Measurements from ENCODE around the gene CEP44. TPM values are rescaled to one million over a fixed set of nuclear protein-coding genes. Genes with fewer than 3 reads are reported as not detected.
A peak's percentile ranks its signal among the peaks of the same experiment; 100 is the strongest.

The CEP44 gene
- total and polyA plus RNA-seq, 2 experiments from 2014 or later, result 6.1 to 8.1 TPM

GRCh38 chr4:174365018-174365587 lies 81.4 kb downstream of the CEP44 start:
- Histone ChIP-seq H4K20me1 (ENCODE audit: insufficient read depth) (no peaks in the 10 kb centered on the region), H3K9me2 (ENCODE audit: insufficient read depth) (no peaks in the 10 kb centered on the region), H3K9ac (no peak overlapping the region), H3K4me3 (no peak overlapping the region), H3K4me1 (ENCODE audit: insufficient read depth) (no peaks in the 10 kb centered on the region), H3F3A (ENCODE audit: insufficient read depth) (no peaks in the 10 kb centered on the region), H2AFZ (no peak overlapping the region), H3K36me3 (ENCODE audit: low read depth) (no peaks in the 10 kb centered on the region), H3K9me3 (ENCODE audit: low read depth) (no peaks in the 10 kb centered on the region), H3K79me2 (ENCODE audit: insufficient read depth) (no peaks in the 10 kb centered on the region), H3K27ac (no peak overlapping the region), H3K27me3 (replicated peaks; ENCODE audit: insufficient read depth) (no peaks in the 10 kb centered on the region), H3K4me2 (ENCODE audit: unreplicated experiment) (no peak overlapping the region)
- in situ Hi-C loops (cut with MboI), result loop anchor here (10.0 to 25.0 kb wide), 2 partner anchors 270 to 1172 kb away; no protein-coding TSS in a partner anchor
- WGBS, 2 experiments (ENCODE audit: low coverage in 1 of 2, low lambda C conversion rate in 2 of 2, missing lambda C conversion rate in 2 of 2), result 10 to 18% methylated on average over 2 of the region's 2 CpGs
- peak; percentile 64 for DNase-seq
- TF ChIP-seq EZH2phosphoT487 (IDR thresholded peaks at IDR 0.05; ENCODE audit: insufficient read depth, low read depth), result no peak
- TF ChIP-seq EZH2 (IDR thresholded peaks at IDR 0.05; ENCODE audit: insufficient read depth, poor library complexity, severe bottlenecking), result no peak

- TF ChIP-seq EZH2phosphoT487 (IDR thresholded peaks at IDR 0.05; ENCODE audit: insufficient read depth, low read depth) (no peak), EZH2 (IDR thresholded peaks at IDR 0.05; ENCODE audit: insufficient read depth, poor library complexity, severe bottlenecking) (no peak)
- DNase-seq, result no peak
- Histone ChIP-seq H4K20me1 (ENCODE audit: insufficient read depth) (no peaks in the 10 kb centered on the region), H3K9ac (no peak overlapping the region), H3K4me3 (no peak overlapping the region), H3K36me3 (ENCODE audit: low read depth) (no peaks in the 10 kb centered on the region), H2AFZ (no peak overlapping the region), H3K4me2 (ENCODE audit: unreplicated experiment) (no peak overlapping the region), H3K27ac (no peak overlapping the region), H3K9me2 (ENCODE audit: insufficient read depth) (no peaks in the 10 kb centered on the region), H3K27me3 (replicated peaks; ENCODE audit: insufficient read depth) (no peaks in the 10 kb centered on the region), H3F3A (ENCODE audit: insufficient read depth) (no peaks in the 10 kb centered on the region), H3K79me2 (ENCODE audit: insufficient read depth) (no peaks in the 10 kb centered on the region), H3K9me3 (ENCODE audit: low read depth) (no peaks in the 10 kb centered on the region), H3K4me1 (ENCODE audit: insufficient read depth) (no peaks in the 10 kb centered on the region)
- 84 to 86% methylated on average over 2 of the region's 2 CpGs for WGBS, 2 experiments (ENCODE audit: low coverage in 1 of 2, low lambda C conversion rate in 2 of 2, missing lambda C conversion rate in 2 of 2)
- in situ Hi-C loops (cut with MboI), result loop anchor here (10.0 to 25.0 kb wide), 2 partner anchors 265 to 1167 kb away; no protein-coding TSS in a partner anchor
Observed at GRCh38 chr4:174369985-174370384, 86.3 kb downstream of the CEP44 start.

- Histone ChIP-seq H2AFZ (no peak overlapping the region), H3K4me3 (no peak overlapping the region), H4K20me1 (ENCODE audit: insufficient read depth) (no peaks in the 10 kb centered on the region), H3K27ac (no peak overlapping the region), H3K36me3 (ENCODE audit: low read depth) (no peaks in the 10 kb centered on the region), H3K79me2 (ENCODE audit: insufficient read depth) (no peaks in the 10 kb centered on the region), H3K4me1 (ENCODE audit: insufficient read depth) (no peaks in the 10 kb centered on the region), H3K27me3 (replicated peaks; ENCODE audit: insufficient read depth) (no peaks in the 10 kb centered on the region), H3K9me2 (ENCODE audit: insufficient read depth) (no peaks in the 10 kb centered on the region), H3K4me2 (ENCODE audit: unreplicated experiment) (no peak overlapping the region), H3K9ac (no peak overlapping the region), H3F3A (ENCODE audit: insufficient read depth) (no peaks in the 10 kb centered on the region), H3K9me3 (ENCODE audit: low read depth) (no peaks in the 10 kb centered on the region)
- no peak for DNase-seq
- in situ Hi-C loops (cut with MboI), result loop anchor here (25.0 kb wide), 1 partner anchor 1163 kb away; no protein-coding TSS in a partner anchor
- WGBS, 2 experiments (ENCODE audit: low coverage in 1 of 2, low lambda C conversion rate in 2 of 2, missing lambda C conversion rate in 2 of 2), result 48 to 53% methylated on average over 1 of the region's 1 CpG
- TF ChIP-seq EZH2 (IDR thresholded peaks at IDR 0.05; ENCODE audit: insufficient read depth, poor library complexity, severe bottlenecking), result no peak
Observed at GRCh38 chr4:174373821-174374220, 90.1 kb downstream of the CEP44 start.

- no peaks in the 10 kb centered on the region for H3K79me2 ChIP-seq (ENCODE audit: insufficient read depth)
- no peak for DNase-seq
- H3K27me3 ChIP-seq (replicated peaks; ENCODE audit: insufficient read depth), result no peaks in the 10 kb centered on the region; the same call in 1 of the 2 replicates
- no peaks in the 10 kb centered on the region for H3K4me1 ChIP-seq (ENCODE audit: insufficient read depth)
- H3K4me3 ChIP-seq, result no peak overlapping the region
- H4K20me1 ChIP-seq (ENCODE audit: insufficient read depth), result no peaks in the 10 kb centered on the region
- H3K9ac ChIP-seq, result no peak overlapping the region
- 72 to 75% methylated on average over 8 of the region's 8 CpGs for WGBS, 2 experiments (ENCODE audit: low coverage in 1 of 2, low lambda C conversion rate in 2 of 2, missing lambda C conversion rate in 2 of 2)
- in situ Hi-C loops (cut with MboI), result no loop called here
- H3K27ac ChIP-seq, result no peak overlapping the region
- H3K36me3 ChIP-seq (ENCODE audit: low read depth), result no peaks in the 10 kb centered on the region
- no peak overlapping the region for H2AFZ ChIP-seq
- no peaks in the 10 kb centered on the region for H3F3A ChIP-seq (ENCODE audit: insufficient read depth)
- TF ChIP-seq EZH2 (IDR thresholded peaks at IDR 0.05; ENCODE audit: insufficient read depth, poor library complexity, severe bottlenecking) (no peak), EZH2phosphoT487 (IDR thresholded peaks at IDR 0.05; ENCODE audit: insufficient read depth, low read depth) (no peak)
- no peaks in the 10 kb centered on the region for H3K9me3 ChIP-seq (ENCODE audit: low read depth)
- no peak overlapping the region for H3K4me2 ChIP-seq (ENCODE audit: unreplicated experiment)
- no peaks in the 10 kb centered on the region for H3K9me2 ChIP-seq (ENCODE audit: insufficient read depth)
Observed at GRCh38 chr4:174375422-174375821, 91.7 kb downstream of the CEP44 start.

Data from GM23248 (cell line).